Endothelial cell (in vitro differentiated cells): ENCODE results near the gene CTNNA3. TPM values are rescaled to one million over a fixed set of nuclear protein-coding genes. Genes with fewer than 3 reads are reported as not detected.
"Not testable (repeated sequence)": the region's sequence is repeated elsewhere in the genome, so short reads cannot be mapped to it uniquely, and the experiment has no call there.

Experiments
- DNase-seq: peaks from one replicate; pipeline ENCODE4 v3.0.0; 2021; ENCODE audit warnings: low spot score
- H3K27ac Mint-ChIP-seq: one replicate; pipeline ENCODE4 v1.8.0; 2021; ENCODE audit warnings: mixed read lengths, inconsistent platforms; ENCODE audit not compliant: unreplicated experiment
- H3K27me3 Mint-ChIP-seq: one replicate; pipeline ENCODE4 v1.8.0; 2021; ENCODE audit warnings: mild to moderate bottlenecking, moderate library complexity, mixed read lengths, inconsistent platforms; ENCODE audit not compliant: unreplicated experiment
- H3K36me3 Mint-ChIP-seq: one replicate; pipeline ENCODE4 v1.8.0; 2021; ENCODE audit warnings: mild to moderate bottlenecking, low read depth, mixed read lengths, inconsistent platforms; ENCODE audit not compliant: unreplicated experiment
- H3K4me1 Mint-ChIP-seq: one replicate; pipeline ENCODE4 v1.8.0; 2021; ENCODE audit warnings: mild to moderate bottlenecking, mixed read lengths, inconsistent platforms; ENCODE audit not compliant: unreplicated experiment
- H3K4me3 Mint-ChIP-seq: one replicate; pipeline ENCODE4 v1.8.0; 2021; ENCODE audit warnings: mild to moderate bottlenecking, mixed read lengths, inconsistent platforms; ENCODE audit not compliant: unreplicated experiment
- H3K9me3 Mint-ChIP-seq: one replicate; pipeline ENCODE4 v1.8.0; 2021; ENCODE audit warnings: mixed read lengths, inconsistent platforms; ENCODE audit not compliant: unreplicated experiment
- CTCF ChIP-seq: fragments of 200-600 bp; sonication (generic); IDR thresholded peaks from one replicate; pipeline ENCODE4 v1.5.0; 2021; ENCODE audit warnings: antibody characterized with exemption; ENCODE audit not compliant: unreplicated experiment
- total RNA-seq: library from RNA; stranded (reverse); fragmentation: NEBNext Ultra II Directional; extraction: Animal tissue kit (Norgen Biotek cat#: 25700); gene quantifications from one replicate; pipeline ENCODE4 v1.2.1, GENCODE V29; 2021; ENCODE audit not compliant: unreplicated experiment

Gene CTNNA3
- total RNA-seq, 1 donor from 2014 or later: 2.3 TPM

- H3K4me3 Mint-ChIP-seq: no peak overlapping the region
- no peak overlapping the region for H3K27ac Mint-ChIP-seq
- H3K36me3 Mint-ChIP-seq: no peaks in the 10 kb centered on the region
- no peak for DNase-seq
- H3K4me1 Mint-ChIP-seq: no peaks in the 10 kb centered on the region
- H3K27me3 Mint-ChIP-seq: peaks cover 1% of the 10 kb centered on the region
- TF ChIP-seq CTCF: no peak
- no peaks in the 10 kb centered on the region for H3K9me3 Mint-ChIP-seq
Measured at GRCh38 chr10:67722113-67722512, 26.1 kb upstream of the CTNNA3 start.

DNA sequence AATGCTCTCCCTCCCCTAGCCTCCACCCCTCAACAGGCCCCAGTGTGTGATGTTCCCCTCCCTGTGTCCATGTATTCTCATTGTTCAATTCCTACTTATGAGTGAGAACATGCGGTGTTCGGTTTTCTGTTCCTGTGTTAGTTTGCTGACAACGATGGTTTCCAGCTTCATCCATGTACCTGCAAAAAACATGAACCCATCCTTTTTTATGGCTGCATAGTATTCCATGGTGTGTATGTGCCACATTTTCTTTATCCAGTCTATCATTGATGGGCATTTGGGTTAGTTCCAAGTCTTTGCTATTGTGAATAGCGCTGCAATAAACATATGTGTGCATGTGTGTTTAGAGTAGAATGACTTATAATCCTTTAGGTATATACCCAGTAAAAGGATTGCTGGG, 20.5 kb upstream of the CTNNA3 start:
- H3K36me3 Mint-ChIP-seq, H3K27me3 Mint-ChIP-seq, H3K4me1 Mint-ChIP-seq, H3K9me3 Mint-ChIP-seq, H3K4me3 Mint-ChIP-seq, H3K27ac Mint-ChIP-seq, DNase-seq: not testable (repeated sequence)

DNA sequence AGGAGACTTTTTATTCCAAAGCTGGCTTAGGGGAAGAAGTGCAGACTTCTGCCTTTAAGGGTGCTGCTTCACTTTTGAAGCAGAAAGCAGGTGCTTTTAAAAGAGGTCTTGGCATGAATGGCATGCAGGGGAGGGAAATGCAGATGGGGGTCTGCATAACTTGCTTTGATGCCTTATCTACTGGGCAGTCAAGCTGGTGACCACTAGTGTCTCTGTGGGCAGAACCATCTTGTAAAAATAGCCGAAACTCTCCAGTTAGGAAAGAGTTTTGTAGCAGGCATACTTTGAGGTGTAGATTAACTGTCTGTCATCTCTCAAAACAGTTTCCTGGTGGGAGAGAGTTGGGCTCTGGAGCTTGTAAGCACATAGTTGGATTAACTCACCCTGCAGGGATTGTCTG, 9.9 kb upstream of the CTNNA3 start:
- DNase-seq: no peak
- Mint-ChIP-seq H3K27ac (no peak overlapping the region), H3K27me3 (no peaks in the 10 kb centered on the region), H3K36me3 (no peaks in the 10 kb centered on the region), H3K4me3 (no peak overlapping the region), H3K9me3 (no peaks in the 10 kb centered on the region), H3K4me1 (no peaks in the 10 kb centered on the region)
- no peak for TF ChIP-seq CTCF

DNA sequence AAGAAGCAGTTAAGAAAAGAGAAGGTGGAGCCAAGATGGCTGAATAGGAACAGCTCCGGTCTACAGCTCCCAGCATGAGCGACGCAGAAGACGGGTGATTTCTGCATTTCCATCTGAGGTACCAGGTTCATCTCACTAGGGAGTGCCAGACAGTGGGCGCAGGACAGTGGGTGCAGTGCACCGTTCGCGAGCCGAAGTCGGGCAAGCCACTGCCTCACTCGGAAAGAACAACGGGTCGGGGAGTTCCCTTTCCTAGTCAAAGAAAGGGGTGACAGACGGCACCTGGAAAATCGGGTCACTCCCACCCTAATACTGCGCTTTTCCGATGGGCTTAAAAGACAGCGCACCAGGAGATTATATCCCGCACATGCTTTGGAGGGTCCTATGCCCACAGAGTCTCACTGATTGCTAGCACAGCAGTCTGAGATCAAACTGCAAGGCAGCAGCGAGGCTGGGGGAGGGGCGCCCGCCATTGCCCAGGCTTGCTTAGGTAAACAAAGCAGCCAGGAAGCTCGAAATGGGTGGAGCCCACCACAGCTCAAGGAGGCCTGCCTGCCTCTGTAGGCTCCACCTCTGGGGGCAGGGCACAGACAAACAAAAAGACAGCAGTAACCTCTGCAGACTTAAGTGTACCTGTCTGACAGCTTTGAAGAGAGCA, 3.7 kb upstream of the CTNNA3 start:
- not testable (repeated sequence) for DNase-seq, H3K4me3 Mint-ChIP-seq, H3K27me3 Mint-ChIP-seq, H3K4me1 Mint-ChIP-seq, H3K36me3 Mint-ChIP-seq, H3K27ac Mint-ChIP-seq, H3K9me3 Mint-ChIP-seq

DNA sequence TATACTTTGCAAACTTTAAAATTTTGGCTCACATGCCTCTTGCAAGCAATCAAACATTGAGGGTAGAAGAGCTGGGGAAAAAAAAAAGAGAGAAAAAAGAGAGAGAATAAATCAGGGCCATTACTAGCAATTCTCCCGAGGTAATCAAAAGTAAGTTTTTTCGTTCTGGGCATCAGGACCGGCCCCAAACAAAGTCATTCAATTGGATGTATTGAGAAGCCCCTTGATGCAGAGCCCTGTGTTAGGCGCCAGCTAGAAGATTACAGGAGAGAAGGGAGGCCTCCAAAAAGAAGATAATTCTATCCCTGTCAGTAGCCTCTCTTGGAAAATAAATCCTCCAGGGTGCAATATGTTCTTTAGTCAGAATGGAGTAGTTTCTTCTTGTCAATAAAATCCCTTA, 2.2 kb upstream of the CTNNA3 start:
- Mint-ChIP-seq H3K4me1 (no peaks in the 10 kb centered on the region), H3K27me3 (peaks cover 1% of the 10 kb centered on the region), H3K27ac (no peak overlapping the region), H3K9me3 (no peaks in the 10 kb centered on the region), H3K4me3 (no peak overlapping the region), H3K36me3 (no peaks in the 10 kb centered on the region)
- DNase-seq: no peak
- TF ChIP-seq CTCF: no peak

GRCh38 chr10:67697724-67698131, 1.7 kb upstream of the CTNNA3 start:
- Mint-ChIP-seq H3K27me3 (peaks cover 1% of the 10 kb centered on the region), H3K36me3 (no peaks in the 10 kb centered on the region), H3K9me3 (no peaks in the 10 kb centered on the region), H3K4me3 (no peak overlapping the region), H3K4me1 (no peaks in the 10 kb centered on the region), H3K27ac (no peak overlapping the region)
- DNase-seq: peak; percentile 4
- peak; percentile 65 for TF ChIP-seq CTCF
